Smooth muscle cell (in vitro differentiated cells): ENCODE measurements around the gene TGFB1I1. TPM values are rescaled to one million over a fixed set of nuclear protein-coding genes. Genes with fewer than 3 reads are reported as not detected.

ENCODE experiments used
- DNase-seq: peaks from one replicate; lab custom pipeline; 2025; ENCODE audit not compliant: unreplicated experiment; lab: John Stamatoyannopoulos, UW
- H2AFZ ChIP-seq: fragments of 200-600 bp; sonication (generic); 2 replicates; pipeline ENCODE4 v1.6.0; 2016; ENCODE audit warnings: antibody characterized with exemption, low read depth, mild to moderate bottlenecking
- H3F3A ChIP-seq: fragments of 200-600 bp; sonication (generic); 2 replicates; pipeline ENCODE4 v1.6.0; 2017; ENCODE audit warnings: antibody characterized with exemption, low read depth
- H3K27ac ChIP-seq: fragments of 200-600 bp; sonication (generic); 2 replicates; pipeline ENCODE4 v1.5.1; 2016; ENCODE audit warnings: low read depth, mild to moderate bottlenecking
- H3K27me3 ChIP-seq: fragments of 200-600 bp; sonication (generic); 2 replicates; pipeline ENCODE4 v1.6.1; 2016; ENCODE audit warnings: low read depth, mild to moderate bottlenecking
- H3K36me3 ChIP-seq: fragments of 200-600 bp; sonication (generic); 2 replicates; pipeline ENCODE4 v1.5.1; 2016; ENCODE audit warnings: low read depth
- H3K4me1 ChIP-seq: fragments of 200-600 bp; sonication (generic); 2 replicates; pipeline ENCODE4 v1.5.1; 2016; ENCODE audit warnings: low read depth
- H3K4me2 ChIP-seq: fragments of 200-600 bp; sonication (generic); 2 replicates; pipeline ENCODE4 v1.6.0; 2016; ENCODE audit warnings: mild to moderate bottlenecking
- H3K4me3 ChIP-seq: fragments of 200-600 bp; sonication (generic); 2 replicates; pipeline ENCODE4 v1.5.1; 2016; ENCODE audit warnings: mild to moderate bottlenecking
- H3K79me2 ChIP-seq: fragments of 200-600 bp; sonication (generic); 2 replicates; pipeline ENCODE4 v1.6.0; 2016; ENCODE audit warnings: low read depth, mild to moderate bottlenecking
- H3K9ac ChIP-seq: fragments of 200-600 bp; sonication (generic); 2 replicates; pipeline ENCODE4 v1.6.0; 2016; ENCODE audit warnings: low read depth
- H3K9me3 ChIP-seq: fragments of 200-600 bp; sonication (generic); replicated peaks from 2 replicates; pipeline ENCODE4 v1.5.1; 2016; ENCODE audit warnings: low read depth
- H4K20me1 ChIP-seq: fragments of 200-600 bp; sonication (generic); 2 replicates; pipeline ENCODE4 v1.6.0; 2016; ENCODE audit warnings: low read depth
- CTCF ChIP-seq: fragments of 200-600 bp; sonication (generic); IDR thresholded peaks from 2 replicates; pipeline ENCODE4 v1.5.1; 2017; ENCODE audit warnings: borderline replicate concordance, mild to moderate bottlenecking, antibody characterized with exemption; ENCODE audit not compliant: insufficient read depth, poor library complexity, severe bottlenecking
- WGBS: methylation state at CpG from one replicate; pipeline ENCODE4 v1.1.7; 2016; ENCODE audit warnings: low lambda C conversion rate; 5-methylcytosine and 5-hydroxymethylcytosine counted together
- polyA plus RNA-seq: library from polyadenylated mRNA; unstranded; fragments of >200 nt; fragmentation: Nextera tagmentation; extraction: Ambion mirVana; gene quantifications from 2 replicates; pipeline ENCODE4 v1.2.1, GENCODE V29; 2016
- total RNA-seq: library from RNA; depleted of rRNA; stranded (reverse); fragments of >200 nt; gene quantifications from 2 replicates; pipeline ENCODE4 v1.2.3, GENCODE V29; 2014

TGFB1I1 gene
- total and polyA plus RNA-seq, 2 experiments from 2014 or later, result 73.0 to 203 TPM

DNA sequence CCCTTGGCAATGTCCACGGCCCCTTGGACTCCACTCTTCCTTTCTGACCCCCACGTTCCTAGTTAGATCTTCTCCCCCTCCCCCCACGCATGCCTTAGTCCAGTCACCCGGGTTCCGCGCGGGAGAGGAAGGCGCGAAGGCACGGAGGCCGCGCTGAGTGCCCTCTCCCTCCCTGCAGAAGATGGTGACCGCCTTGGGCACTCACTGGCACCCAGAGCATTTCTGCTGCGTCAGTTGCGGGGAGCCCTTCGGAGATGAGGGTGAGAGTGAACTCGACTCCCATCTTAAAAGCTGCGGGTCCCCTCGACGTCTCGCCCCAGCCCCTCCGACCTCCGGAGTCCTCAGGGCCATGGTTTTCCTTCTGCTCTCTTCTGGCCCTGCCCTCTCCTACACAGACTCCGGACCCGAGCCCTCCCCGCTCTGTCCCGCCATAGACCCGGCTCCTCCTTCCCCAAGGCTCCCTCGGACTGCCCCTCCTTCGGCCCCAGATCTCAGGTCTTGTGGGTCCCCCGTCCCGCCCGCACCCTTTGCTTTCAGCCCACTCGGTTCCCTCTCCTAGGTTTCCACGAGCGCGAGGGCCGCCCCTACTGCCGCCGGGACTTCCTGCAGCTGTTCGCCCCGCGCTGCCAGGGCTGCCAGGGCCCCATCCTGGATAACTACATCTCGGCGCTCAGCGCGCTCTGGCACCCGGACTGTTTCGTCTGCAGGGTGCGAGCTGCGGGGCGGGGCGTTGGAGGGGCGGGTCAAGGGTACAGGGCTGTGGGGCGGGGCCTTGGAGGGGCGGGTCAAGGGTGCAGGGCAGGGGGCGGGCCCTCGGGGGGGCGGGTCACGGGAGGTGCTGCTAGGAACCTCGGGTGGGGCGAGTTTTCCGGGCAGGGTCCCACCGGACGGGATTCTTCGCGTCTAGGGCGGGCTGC, 4.6 kb downstream of the TGFB1I1 start:
- no peak for TF ChIP-seq CTCF
- Histone ChIP-seq H2AFZ (no peak overlapping the region), H3K9ac (no peak overlapping the region), H4K20me1 (peaks cover 62% of the 10 kb centered on the region), H3K9me3 (no peaks in the 10 kb centered on the region), H3K27ac (no peak overlapping the region), H3K27me3 (no peaks in the 10 kb centered on the region), H3K4me3 (peak overlapping the region; percentile 34), H3K79me2 (no peaks in the 10 kb centered on the region), H3K4me2 (no peak overlapping the region), H3K36me3 (peaks cover 6% of the 10 kb centered on the region), H3K4me1 (no peaks in the 10 kb centered on the region), H3F3A (peaks cover 51% of the 10 kb centered on the region)
- 37% methylated on average over 41 of the region's 68 CpGs for WGBS
- no peak for DNase-seq

DNA sequence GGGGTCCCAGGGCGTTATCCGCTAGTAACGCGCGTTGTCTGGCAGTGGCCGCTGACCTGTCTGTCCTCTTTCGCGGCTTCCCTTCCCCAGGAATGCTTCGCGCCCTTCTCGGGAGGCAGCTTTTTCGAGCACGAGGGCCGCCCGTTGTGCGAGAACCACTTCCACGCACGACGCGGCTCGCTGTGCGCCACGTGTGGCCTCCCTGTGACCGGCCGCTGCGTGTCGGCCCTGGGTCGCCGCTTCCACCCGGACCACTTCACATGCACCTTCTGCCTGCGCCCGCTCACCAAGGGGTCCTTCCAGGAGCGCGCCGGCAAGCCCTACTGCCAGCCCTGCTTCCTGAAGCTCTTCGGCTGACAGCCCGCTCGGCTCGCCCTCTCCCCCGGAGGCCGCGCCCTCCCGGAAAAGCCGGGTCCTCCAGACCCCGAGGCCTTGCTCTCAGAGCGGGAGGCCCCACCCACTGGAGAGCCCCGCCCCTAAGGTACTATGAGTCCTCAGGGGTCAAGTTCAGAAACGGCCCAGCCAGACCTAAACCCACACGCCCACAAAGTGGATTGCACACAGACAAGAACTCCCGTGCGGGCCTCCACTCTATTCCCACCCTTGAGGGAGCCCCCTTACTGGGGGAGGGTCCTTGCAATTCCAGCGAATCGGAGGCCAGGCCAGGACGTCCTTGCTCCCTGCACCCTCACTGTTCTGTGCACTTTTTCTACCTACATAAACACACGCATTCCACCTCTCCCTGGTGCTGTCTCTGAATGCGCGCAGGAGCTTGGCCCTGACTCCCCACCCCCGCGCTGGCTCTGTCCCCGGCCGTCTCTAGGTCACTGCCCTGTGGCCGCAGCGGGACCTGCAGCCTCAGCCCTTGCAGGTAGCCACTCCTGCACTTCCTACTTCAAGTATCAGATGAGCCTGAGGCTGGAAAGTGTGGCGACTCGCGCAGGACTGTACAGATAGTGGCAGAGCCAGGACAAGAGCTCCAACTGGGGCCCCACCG, 5.6 kb downstream of the TGFB1I1 start:
- Histone ChIP-seq H4K20me1 (peaks cover 62% of the 10 kb centered on the region), H3K4me2 (no peak overlapping the region), H3F3A (peaks cover 51% of the 10 kb centered on the region), H3K36me3 (peaks cover 6% of the 10 kb centered on the region), H3K79me2 (no peaks in the 10 kb centered on the region), H2AFZ (no peak overlapping the region), H3K9ac (no peak overlapping the region), H3K4me3 (peak overlapping the region; percentile 23), H3K9me3 (no peaks in the 10 kb centered on the region), H3K27ac (no peak overlapping the region), H3K27me3 (no peaks in the 10 kb centered on the region), H3K4me1 (no peaks in the 10 kb centered on the region)
- no peak for DNase-seq
- TF ChIP-seq CTCF, result no peak
- WGBS, result 63% methylated on average over 47 of the region's 67 CpGs

DNA sequence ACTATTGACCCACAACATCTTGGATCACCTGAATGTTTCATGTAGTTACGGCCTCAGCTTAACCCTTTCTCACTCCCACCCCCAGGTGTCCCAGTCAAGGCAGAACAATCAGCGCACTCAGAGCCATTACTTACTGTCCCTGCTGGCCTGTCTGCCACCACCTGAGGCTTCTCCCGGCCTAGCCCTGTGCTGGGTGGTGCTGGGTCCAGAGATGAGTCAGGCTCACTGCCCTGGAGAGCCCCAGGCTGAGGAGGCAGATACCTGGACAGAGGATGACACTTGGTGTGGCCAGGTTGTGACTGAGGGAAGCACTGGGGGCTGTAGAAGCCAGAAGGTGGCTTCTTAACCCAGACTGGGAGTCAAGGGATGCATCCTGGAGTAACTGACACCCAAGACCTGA, 7.0 kb downstream of the TGFB1I1 start:
- Histone ChIP-seq H3K9ac (no peak overlapping the region), H3K4me1 (no peaks in the 10 kb centered on the region), H3K27ac (no peak overlapping the region), H3K27me3 (no peaks in the 10 kb centered on the region), H3K4me3 (no peak overlapping the region), H4K20me1 (peaks cover 51% of the 10 kb centered on the region), H3K9me3 (no peaks in the 10 kb centered on the region), H3K36me3 (peaks cover 6% of the 10 kb centered on the region), H3K79me2 (no peaks in the 10 kb centered on the region), H3F3A (peaks cover 38% of the 10 kb centered on the region), H3K4me2 (no peak overlapping the region), H2AFZ (no peak overlapping the region)
- WGBS, result 87% methylated on average over 3 of the region's 3 CpGs
- no peak for DNase-seq
- TF ChIP-seq CTCF, result no peak
